NB4 (cell line): Measurements from ENCODE around the gene SMAD7.

Source experiments
- CTCF ChIP-seq: IDR thresholded peaks from one replicate; pipeline ENCODE4 v1.5.1; 2012; ENCODE audit warnings: low read depth, low read length
- MYC ChIP-seq: IDR thresholded peaks from 2 replicates; pipeline ENCODE4 v1.6.1; 2011; ENCODE audit warnings: low read depth, low read length
- POLR2A ChIP-seq: IDR thresholded peaks from 2 replicates; pipeline ENCODE4 v1.6.1; 2011; ENCODE audit warnings: mild to moderate bottlenecking; ENCODE audit not compliant: insufficient read length; ENCODE audit errors: extremely low read depth

GRCh38 chr18:48915626-48916425 lies 34.9 kb downstream of the SMAD7 start:
- no peak for TF ChIP-seq CTCF
- TF ChIP-seq POLR2A, result no peak
- TF ChIP-seq MYC, result no peak
